Upper lobe of left lung (tissue), 4 donors: Measurements from ENCODE around the gene RASAL2.

Experiments
- CTCF ChIP-seq, 6 experiments: fragments of 450-650 bp in 4 of 6; fragments of 200-600 bp in 2 of 6; sonication (generic) in 2 of 6; IDR thresholded peaks; one replicate each; pipeline ENCODE4 v1.5.1; 2016 to 2019; ENCODE audit warnings: antibody characterized with exemption in 6 of 6
- POLR2A ChIP-seq, 4 donors: fragments of 450-650 bp; IDR thresholded peaks; one replicate each; pipeline ENCODE4 v1.5.1; 2016 to 2017; ENCODE audit warnings: antibody characterized with exemption in 4 of 4, mild to moderate bottlenecking in 2 of 4
- POLR2AphosphoS5 ChIP-seq, 2 donors: sonication (generic); formaldehyde crosslinking; IDR thresholded peaks; one replicate each; pipeline ENCODE4 v1.5.1; 2017; ENCODE audit warnings: antibody characterized with exemption in 2 of 2

- TF ChIP-seq POLR2AphosphoS5 (IDR thresholded peaks at IDR 0.05) (no peak), CTCF (IDR thresholded peaks at IDR 0.05) (no peak), POLR2A (IDR thresholded peaks at IDR 0.05) (no peak)
Observed at GRCh38 chr1:178503849-178504248, 409.9 kb downstream of the RASAL2 start.
